ENCODE results near the gene CXXC1.
"Not testable (repeated sequence)": the region's sequence is repeated elsewhere in the genome, so short reads cannot be mapped to it uniquely, and the experiment has no call there.

Gene CXXC1

GRCh38 chr18:50297621-50298442 is 10.3 kb upstream of the CXXC1 start:
- DNase-seq: peak; percentile 75 to 81

GRCh38 chr18:50293039-50293438 is 5.5 kb upstream of the CXXC1 start:
- DNase-seq: no peak

GRCh38 chr18:50289108-50289443 is 1.6 kb upstream of the CXXC1 start:
- no peak for DNase-seq

- not testable (repeated sequence) for DNase-seq
These were observed 1.0 kb upstream of the CXXC1 start for GRCh38 chr18:50288348-50289107.

- no peak for DNase-seq
These were observed 458 bp downstream of the CXXC1 start for GRCh38 chr18:50287028-50287440.

GRCh38 chr18:50286391-50287027 is 983 bp downstream of the CXXC1 start:
- DNase-seq: peak; percentile 62 to 68

- no peak for DNase-seq
These were observed 1.7 kb downstream of the CXXC1 start for GRCh38 chr18:50285631-50286321.

GRCh38 chr18:50285071-50285470 is 2.4 kb downstream of the CXXC1 start:
- DNase-seq: no peak

GRCh38 chr18:50284255-50284885 is 3.1 kb downstream of the CXXC1 start:
- DNase-seq: peak in 1 of 2 experiments; percentile 19

- DNase-seq: peak in 1 of 2 experiments; percentile 18
These were observed 3.9 kb downstream of the CXXC1 start for GRCh38 chr18:50283469-50284209.

- DNase-seq: peak in 1 of 2 experiments; percentile 23
These were observed 4.8 kb downstream of the CXXC1 start for GRCh38 chr18:50282521-50283335.

GRCh38 chr18:50281972-50282520 is 5.4 kb downstream of the CXXC1 start:
- no peak for DNase-seq

- DNase-seq: peak; percentile 93 to 95
These were observed 6.1 kb downstream of the CXXC1 start, which contains the start of gene MBD1 for GRCh38 chr18:50281295-50281971. TSS of gene MBD1 (minus strand) at chr18:50281523. CDS start at chr18:50279992, 1,531 bp downstream.

- DNase-seq: no peak
These were observed 6.7 kb downstream of the CXXC1 start for GRCh38 chr18:50280707-50281294.

GRCh38 chr18:50279752-50280151 is 7.7 kb downstream of the CXXC1 start:
- DNase-seq: no peak

- DNase-seq: no peak
These were observed 9.6 kb downstream of the CXXC1 start for GRCh38 chr18:50277942-50278341.

- DNase-seq: no peak
These were observed 11.0 kb downstream of the CXXC1 start for GRCh38 chr18:50276452-50276851.

- no peak for DNase-seq
These were observed 11.9 kb downstream of the CXXC1 start for GRCh38 chr18:50275503-50276036.

- no peak for DNase-seq
These were observed 12.6 kb downstream of the CXXC1 start for GRCh38 chr18:50274941-50275340.
